ENCODE measurements around the gene DBF4.

The DBF4 gene

GRCh38 chr7:87877366-87878040 lies 1.2 kb downstream of the DBF4 start:
- peak overlapping the region; percentile 96 for H3K4me2 ChIP-seq (ENCODE audit: low read depth, low read length, poor library complexity, severe bottlenecking)
- TF ChIP-seq EZH2phosphoT487 (IDR thresholded peaks at IDR 0.05; ENCODE audit: borderline replicate concordance) (no peak), CTCF (conservative IDR thresholded peaks at IDR 0.05; ENCODE audit: low read length) (no peak)
- H3K9ac ChIP-seq (ENCODE audit: low read depth, low read length, poor library complexity, severe bottlenecking): peak overlapping the region; percentile 98
- H3K9me2 ChIP-seq (replicated peaks; ENCODE audit: low read depth, low read length): no peaks in the 10 kb centered on the region
- H3K36me3 ChIP-seq (ENCODE audit: insufficient read depth, low read length): no peaks in the 10 kb centered on the region
- no peaks in the 10 kb centered on the region for H3K9me3 ChIP-seq (ENCODE audit: insufficient read depth, low read depth, low read length)
- peak overlapping the region; percentile 54 for H2AFZ ChIP-seq (ENCODE audit: low read length)
- H3K27me3 ChIP-seq (ENCODE audit: insufficient read depth, low read length, poor library complexity, severe bottlenecking): no peaks in the 10 kb centered on the region
- H4K20me1 ChIP-seq (ENCODE audit: insufficient read depth, low read length, poor library complexity, severe bottlenecking): peaks cover 57% of the 10 kb centered on the region
- H3F3A ChIP-seq (ENCODE audit: low read depth): peaks cover 4% of the 10 kb centered on the region
- H3K4me1 ChIP-seq (ENCODE audit: insufficient read depth, low read length, poor library complexity, severe bottlenecking): peaks cover 70% of the 10 kb centered on the region
- H3K4me3 ChIP-seq (ENCODE audit: low read length, poor library complexity, severe bottlenecking): peak overlapping the region; percentile 99
- H3K79me2 ChIP-seq (ENCODE audit: insufficient read depth, low read length): peaks cover 94% of the 10 kb centered on the region

GRCh38 chr7:87878208-87878735 lies 2.0 kb downstream of the DBF4 start:
- peak overlapping the region; percentile 98 for H3K9ac ChIP-seq (ENCODE audit: low read depth, low read length, poor library complexity, severe bottlenecking)
- peaks cover 94% of the 10 kb centered on the region for H3K79me2 ChIP-seq (ENCODE audit: insufficient read depth, low read length)
- peaks cover 4% of the 10 kb centered on the region for H3F3A ChIP-seq (ENCODE audit: low read depth)
- H2AFZ ChIP-seq (ENCODE audit: low read length): no peak overlapping the region
- H3K4me2 ChIP-seq (ENCODE audit: low read depth, low read length, poor library complexity, severe bottlenecking): peak overlapping the region; percentile 96
- no peaks in the 10 kb centered on the region for H3K27me3 ChIP-seq (ENCODE audit: insufficient read depth, low read length, poor library complexity, severe bottlenecking)
- H3K9me2 ChIP-seq (replicated peaks; ENCODE audit: low read depth, low read length): no peaks in the 10 kb centered on the region
- peak overlapping the region; percentile 99 for H3K4me3 ChIP-seq (ENCODE audit: low read length, poor library complexity, severe bottlenecking)
- H3K9me3 ChIP-seq (ENCODE audit: insufficient read depth, low read depth, low read length): no peaks in the 10 kb centered on the region
- H3K4me1 ChIP-seq (ENCODE audit: insufficient read depth, low read length, poor library complexity, severe bottlenecking): peaks cover 71% of the 10 kb centered on the region
- H4K20me1 ChIP-seq (ENCODE audit: insufficient read depth, low read length, poor library complexity, severe bottlenecking): peaks cover 65% of the 10 kb centered on the region
- no peaks in the 10 kb centered on the region for H3K36me3 ChIP-seq (ENCODE audit: insufficient read depth, low read length)
- no peak for TF ChIP-seq EZH2phosphoT487 (IDR thresholded peaks at IDR 0.05; ENCODE audit: borderline replicate concordance)
- TF ChIP-seq CTCF (conservative IDR thresholded peaks at IDR 0.05; ENCODE audit: low read length): no peak

DNA sequence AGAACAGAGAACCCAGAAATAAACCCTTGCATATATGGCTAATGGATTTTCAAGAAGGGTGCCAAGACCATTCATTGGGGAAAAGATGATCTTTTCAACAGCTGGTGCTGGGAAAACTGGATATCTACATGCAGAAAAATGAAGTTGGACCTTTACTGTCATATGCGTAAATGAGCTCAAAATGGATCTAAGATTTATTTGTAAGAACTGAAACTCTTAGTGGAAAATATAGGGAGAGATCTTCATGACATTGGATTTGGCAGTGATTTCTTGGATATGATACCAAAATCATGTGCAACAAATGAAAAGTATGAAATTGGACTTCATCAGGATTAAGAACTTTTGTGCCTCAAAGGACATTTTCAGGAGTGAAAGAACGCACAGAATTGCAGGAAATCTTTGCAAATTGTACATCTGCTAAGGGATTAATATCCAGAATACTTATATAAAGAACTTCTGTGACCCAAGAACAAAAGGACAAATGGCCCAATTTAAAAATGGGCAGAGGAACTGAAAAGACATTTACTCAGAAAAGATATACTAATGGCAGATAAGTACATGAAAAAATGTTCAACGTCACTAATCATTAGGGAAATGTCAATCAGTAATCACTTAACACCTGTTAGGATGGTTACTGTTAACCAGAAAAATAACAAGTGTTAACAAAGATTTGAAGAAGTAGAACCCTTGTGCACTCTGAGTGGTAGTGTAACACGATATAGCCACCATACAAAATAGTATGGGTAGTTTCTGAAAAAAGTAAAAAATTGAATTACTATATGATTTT lies 6.1 kb downstream of the DBF4 start:
- Histone ChIP-seq H3K27me3 (ENCODE audit: insufficient read depth, low read length, poor library complexity, severe bottlenecking) (no peaks in the 10 kb centered on the region), H3K4me3 (ENCODE audit: low read length, poor library complexity, severe bottlenecking) (peak overlapping the region; percentile 99), H3K4me2 (ENCODE audit: low read depth, low read length, poor library complexity, severe bottlenecking) (peak overlapping the region; percentile 96), H3F3A (ENCODE audit: low read depth) (peaks cover 3% of the 10 kb centered on the region; the same call in 1 of the 2 replicates), H3K4me1 (ENCODE audit: insufficient read depth, low read length, poor library complexity, severe bottlenecking) (peaks cover 62% of the 10 kb centered on the region), H3K9me2 (replicated peaks; ENCODE audit: low read depth, low read length) (no peaks in the 10 kb centered on the region), H4K20me1 (ENCODE audit: insufficient read depth, low read length, poor library complexity, severe bottlenecking) (peaks cover 93% of the 10 kb centered on the region), H2AFZ (ENCODE audit: low read length) (no peak overlapping the region), H3K9ac (ENCODE audit: low read depth, low read length, poor library complexity, severe bottlenecking) (peak overlapping the region; percentile 37), H3K79me2 (ENCODE audit: insufficient read depth, low read length) (peaks cover 96% of the 10 kb centered on the region), H3K9me3 (ENCODE audit: insufficient read depth, low read depth, low read length) (no peaks in the 10 kb centered on the region), H3K36me3 (ENCODE audit: insufficient read depth, low read length) (peaks cover 24% of the 10 kb centered on the region)
- TF ChIP-seq EZH2phosphoT487 (IDR thresholded peaks at IDR 0.05; ENCODE audit: borderline replicate concordance) (no peak), CTCF (conservative IDR thresholded peaks at IDR 0.05; ENCODE audit: low read length) (no peak)
